ENCODE results near the gene ENTHD1.
A peak's percentile ranks its signal among the peaks of the same experiment; 100 is the strongest.
"Not testable (repeated sequence)": the region's sequence is repeated elsewhere in the genome, so short reads cannot be mapped to it uniquely, and the experiment has no call there.

The ENTHD1 gene

GRCh38 chr22:39924286-39924685 lies 30.7 kb upstream of the ENTHD1 start:
- no peak for DNase-seq (ENCODE audit: low read depth)

- DNase-seq (ENCODE audit: low read depth), result no peak
Observed at GRCh38 chr22:39923696-39924095, 30.1 kb upstream of the ENTHD1 start.

- DNase-seq (ENCODE audit: low read depth), result peak; percentile 45
Observed at GRCh38 chr22:39920134-39920743, 26.7 kb upstream of the ENTHD1 start.

DNA sequence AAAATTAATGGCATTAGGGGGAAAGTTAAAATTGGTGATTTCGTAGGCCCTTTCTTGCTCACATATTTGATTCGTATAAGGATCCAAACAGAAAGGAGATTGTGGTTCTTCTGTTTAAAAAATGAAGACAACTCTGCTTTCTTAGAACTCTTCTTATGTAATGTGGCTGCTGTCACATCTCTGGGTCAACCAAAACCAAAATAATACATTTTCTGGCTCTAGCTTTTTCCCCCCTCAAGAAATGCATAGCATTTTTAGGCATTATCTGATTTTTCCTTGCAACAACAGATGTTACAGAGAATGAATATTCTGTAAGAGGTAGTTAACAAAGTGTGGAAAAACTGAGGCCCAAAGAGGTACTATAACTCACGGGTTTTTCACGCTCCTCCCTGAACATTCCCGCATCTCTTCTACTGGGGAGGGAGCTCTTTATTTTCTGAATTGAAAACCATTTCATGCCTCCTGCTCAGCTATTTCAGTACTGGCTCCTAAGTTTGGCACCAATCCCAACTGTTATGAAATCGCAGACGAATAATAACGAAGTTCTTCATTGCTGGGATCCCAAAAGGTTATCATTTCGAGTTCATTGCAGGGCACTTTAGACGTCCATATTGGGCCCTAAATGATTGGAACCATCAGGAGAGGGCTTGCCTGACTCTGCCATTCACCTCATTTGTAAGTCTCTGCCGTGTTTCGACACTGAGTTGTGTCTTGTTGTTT lies 24.4 kb upstream of the ENTHD1 start:
- DNase-seq (ENCODE audit: low read depth), result no peak

- DNase-seq (ENCODE audit: low read depth), result no peak
Observed at GRCh38 chr22:39917197-39917643, 23.7 kb upstream of the ENTHD1 start.

DNA sequence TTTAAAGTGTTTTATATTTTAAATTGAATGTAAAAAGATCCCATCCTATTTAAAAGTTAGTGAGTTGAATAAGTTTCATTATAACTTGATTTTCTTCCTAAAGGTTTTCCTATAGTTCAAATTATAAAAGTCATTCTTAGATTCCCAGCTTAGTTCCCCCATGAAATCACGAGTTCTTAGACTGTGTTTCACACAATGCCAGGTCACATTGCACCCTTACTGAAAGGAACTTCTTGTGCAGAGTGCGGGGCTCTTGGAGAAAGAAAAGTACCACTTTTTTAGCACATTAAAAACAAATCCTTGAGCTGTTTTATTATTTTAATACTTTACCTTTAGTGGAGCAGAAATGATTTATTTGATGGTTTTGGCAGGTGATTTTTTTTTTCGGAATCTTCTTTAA lies 22.9 kb upstream of the ENTHD1 start:
- no peak for DNase-seq (ENCODE audit: low read depth)

- no peak for DNase-seq (ENCODE audit: low read depth)
Observed at GRCh38 chr22:39915295-39915726, 21.8 kb upstream of the ENTHD1 start.

DNA sequence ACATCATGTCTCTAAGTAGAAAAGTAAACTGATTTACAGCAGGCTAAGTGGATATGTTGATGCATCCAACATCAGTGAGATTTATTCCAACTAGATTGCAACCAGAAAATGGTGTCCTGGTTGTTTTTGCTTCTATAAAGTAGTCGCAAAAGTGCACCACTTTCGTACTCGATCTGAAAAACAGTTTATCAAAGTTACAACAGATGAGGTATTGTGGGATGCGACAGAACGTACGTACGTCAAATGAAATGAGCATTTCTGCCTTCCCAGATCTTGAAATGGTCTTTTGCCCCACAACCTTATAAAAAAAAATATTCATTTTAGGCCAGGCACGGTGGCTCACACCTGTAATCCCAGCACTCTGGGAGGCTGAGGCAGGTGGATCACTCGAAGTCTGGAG lies 21.0 kb upstream of the ENTHD1 start:
- no peak for DNase-seq (ENCODE audit: low read depth)

- DNase-seq (ENCODE audit: low read depth), result no peak
Observed at GRCh38 chr22:39913886-39914285, 20.3 kb upstream of the ENTHD1 start.

GRCh38 chr22:39913321-39913720 lies 19.8 kb upstream of the ENTHD1 start:
- DNase-seq (ENCODE audit: low read depth), result no peak

- no peak for DNase-seq (ENCODE audit: low read depth)
Observed at GRCh38 chr22:39910876-39911613, 17.5 kb upstream of the ENTHD1 start.

DNA sequence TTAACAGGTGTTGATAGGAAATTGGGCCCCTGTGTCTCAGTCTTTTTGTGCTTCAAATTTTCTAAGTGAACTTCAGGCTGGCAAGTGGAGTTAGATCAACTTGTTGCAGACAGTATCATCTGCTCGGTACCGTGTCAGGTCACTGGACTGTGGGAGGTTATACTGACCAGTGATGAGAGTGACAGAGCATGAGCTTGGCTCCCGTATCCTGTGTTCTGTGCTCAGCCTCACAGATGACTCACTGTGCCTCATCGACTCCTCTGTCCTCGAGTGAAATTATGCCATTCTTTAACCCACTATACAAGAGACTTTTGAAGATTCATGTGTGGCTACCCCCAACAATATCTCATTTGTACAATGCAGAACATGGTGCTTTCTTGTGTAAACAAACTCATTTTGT lies 15.2 kb upstream of the ENTHD1 start:
- no peak for DNase-seq (ENCODE audit: low read depth)

DNA sequence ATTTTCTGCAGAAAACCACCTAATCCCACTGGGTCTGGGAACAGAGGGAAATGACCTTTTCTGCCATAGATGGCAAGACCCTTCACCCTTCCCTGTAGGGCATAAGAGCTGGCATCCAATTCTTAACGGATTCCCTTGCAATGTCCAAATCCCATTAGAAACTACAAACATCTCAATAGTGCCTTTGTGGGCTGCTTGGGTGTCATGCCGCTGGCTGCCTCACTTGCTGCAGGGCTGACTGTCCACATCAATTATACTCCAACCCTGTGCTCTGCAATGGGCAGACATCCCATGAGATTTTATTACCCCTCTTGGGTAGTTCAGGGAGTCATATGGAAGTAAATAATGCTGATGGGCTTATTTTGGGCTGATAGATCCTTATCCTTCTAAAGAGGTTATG lies 14.6 kb upstream of the ENTHD1 start:
- DNase-seq (ENCODE audit: low read depth), result no peak

DNA sequence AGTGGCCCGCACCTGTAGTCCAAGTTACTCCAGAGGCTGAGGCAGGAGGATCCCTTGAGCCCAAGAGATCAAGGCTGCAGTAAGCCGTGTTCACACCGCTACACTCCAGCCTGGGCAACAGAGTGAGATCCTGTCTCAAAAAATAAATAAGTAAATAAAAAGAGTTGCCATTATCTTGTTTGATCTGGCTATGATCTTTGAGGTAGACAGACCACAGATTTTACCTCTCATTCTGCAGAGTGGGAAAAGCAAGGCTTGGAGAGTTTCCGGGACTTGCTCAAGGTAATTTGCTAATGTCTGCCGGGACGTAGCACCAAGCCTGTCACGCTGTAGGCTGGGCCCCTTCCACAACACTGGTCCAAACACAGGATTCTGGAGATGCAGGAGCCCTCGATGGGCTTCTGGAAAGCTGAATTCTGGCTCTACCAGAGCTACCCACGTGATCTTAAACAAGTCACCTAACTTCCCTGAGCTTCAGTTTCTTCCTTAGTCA lies 14.1 kb upstream of the ENTHD1 start:
- no peak for DNase-seq (ENCODE audit: low read depth)

DNA sequence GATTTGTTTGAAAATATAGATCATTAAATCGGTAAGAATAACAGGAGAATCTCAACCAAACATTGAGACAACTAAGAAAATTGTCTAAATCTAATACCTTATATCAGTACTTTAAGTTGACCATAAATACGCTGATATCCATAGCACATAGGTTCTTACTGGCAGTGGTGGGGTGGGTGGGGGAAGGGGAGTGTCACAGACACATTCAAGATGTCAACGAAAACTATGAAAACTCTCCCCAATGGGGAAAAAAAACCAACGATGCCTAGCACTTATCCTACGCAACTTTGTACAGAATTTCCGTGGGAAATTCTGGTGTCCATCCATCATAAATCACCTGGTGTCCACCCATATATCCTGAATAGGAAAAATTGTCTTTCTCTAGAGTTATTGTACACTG lies 13.5 kb upstream of the ENTHD1 start:
- DNase-seq (ENCODE audit: low read depth), result no peak

GRCh38 chr22:39906207-39906606 lies 12.6 kb upstream of the ENTHD1 start:
- no peak for DNase-seq (ENCODE audit: low read depth)

- DNase-seq (ENCODE audit: low read depth), result no peak
Observed at GRCh38 chr22:39905687-39906086, 12.1 kb upstream of the ENTHD1 start.

DNA sequence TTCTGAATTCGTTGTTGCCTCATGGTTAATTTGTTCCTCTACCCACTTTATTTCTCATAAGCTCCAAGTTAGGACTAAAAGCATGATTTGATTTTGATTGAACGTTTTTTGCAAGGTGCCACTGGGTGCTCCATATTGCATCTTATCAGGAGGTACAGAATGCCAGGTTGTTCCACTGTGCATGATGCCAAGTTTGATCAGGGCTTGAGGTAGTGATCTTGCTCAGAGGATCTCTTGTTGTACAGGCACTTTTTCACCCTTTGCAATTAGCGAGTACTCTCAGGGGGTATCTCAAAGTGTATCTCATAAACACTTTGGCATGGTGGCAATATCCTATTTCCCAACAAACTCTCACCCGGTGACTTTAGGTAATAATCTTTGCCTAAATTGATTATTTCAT lies 11.3 kb upstream of the ENTHD1 start:
- no peak for DNase-seq (ENCODE audit: low read depth)

DNA sequence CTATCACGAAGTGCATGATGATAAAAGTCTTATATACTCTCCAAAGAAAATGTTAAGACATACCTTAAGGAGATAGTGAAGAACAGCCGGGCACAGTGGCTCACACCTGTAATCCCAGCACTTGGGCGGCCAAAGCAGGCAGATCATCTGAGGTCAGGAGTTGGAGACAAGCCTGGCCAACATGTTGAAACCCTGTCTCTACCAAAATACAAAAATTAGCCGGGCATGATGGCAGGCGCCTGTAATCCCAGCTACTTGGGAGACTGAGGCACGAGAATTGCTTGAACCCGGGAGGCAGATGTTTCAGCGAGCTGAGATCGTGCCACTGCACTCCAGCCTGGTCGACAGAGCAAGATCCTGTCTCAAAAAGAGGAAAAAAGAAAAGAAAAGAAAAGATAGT lies 10.5 kb upstream of the ENTHD1 start:
- DNase-seq (ENCODE audit: low read depth), result not testable (repeated sequence)

DNA sequence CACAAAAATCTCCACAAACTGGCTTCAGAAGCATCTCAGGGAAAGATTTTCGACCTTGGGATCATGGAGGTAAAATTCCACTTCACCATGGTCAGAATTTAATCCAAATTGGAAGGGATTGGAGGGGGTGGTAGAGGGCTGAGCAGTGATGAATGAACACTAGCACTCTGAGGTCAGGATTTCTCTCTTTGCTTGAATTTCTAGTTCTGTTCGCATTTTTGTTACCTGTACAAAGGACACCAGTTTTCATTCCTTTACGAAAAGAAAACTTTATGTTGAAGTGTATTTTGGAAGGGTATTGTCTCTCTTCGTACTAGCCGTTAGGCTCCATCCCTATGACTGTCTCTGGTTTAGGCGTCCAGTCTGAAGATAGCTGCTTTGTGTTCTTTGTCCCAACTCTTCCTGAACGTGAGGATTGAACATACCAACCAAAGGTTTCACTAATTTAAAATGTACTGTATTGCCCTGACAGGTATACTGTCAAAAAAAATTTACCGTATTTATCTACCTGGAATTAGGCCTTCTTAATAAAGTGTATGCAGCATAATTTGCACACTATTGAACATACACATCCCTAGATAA lies 8.1 kb upstream of the ENTHD1 start:
- no peak for DNase-seq (ENCODE audit: low read depth)

GRCh38 chr22:39900306-39901227 lies 7.0 kb upstream of the ENTHD1 start, which contains the start of gene GRAP2:
Gene GRAP2, plus strand, starts transcription at chr22:39901084. Its CDS starts 46,023 bp downstream, at chr22:39947107.
- peak; percentile 65 for DNase-seq (ENCODE audit: low read depth)

All from activated gamma-delta T cell treated with anti-CD3 and anti-CD28 coated beads, Interleukin-2, amount 50 U/mL, for 16 hours (primary cell).